Activated CD4-positive, alpha-beta T cell treated with anti-CD3 and anti-CD28 coated beads, Interleukin-2, amount 50 U/mL, for 48 hours (primary cell): ENCODE results near the gene TMC8.
A peak's percentile ranks its signal among the peaks of the same experiment; 100 is the strongest.

ENCODE experiments used
- DNase-seq, 2 experiments: peaks; one replicate each; pipeline ENCODE4 v3.0.0-alpha.2; 2020

Gene TMC8

DNA sequence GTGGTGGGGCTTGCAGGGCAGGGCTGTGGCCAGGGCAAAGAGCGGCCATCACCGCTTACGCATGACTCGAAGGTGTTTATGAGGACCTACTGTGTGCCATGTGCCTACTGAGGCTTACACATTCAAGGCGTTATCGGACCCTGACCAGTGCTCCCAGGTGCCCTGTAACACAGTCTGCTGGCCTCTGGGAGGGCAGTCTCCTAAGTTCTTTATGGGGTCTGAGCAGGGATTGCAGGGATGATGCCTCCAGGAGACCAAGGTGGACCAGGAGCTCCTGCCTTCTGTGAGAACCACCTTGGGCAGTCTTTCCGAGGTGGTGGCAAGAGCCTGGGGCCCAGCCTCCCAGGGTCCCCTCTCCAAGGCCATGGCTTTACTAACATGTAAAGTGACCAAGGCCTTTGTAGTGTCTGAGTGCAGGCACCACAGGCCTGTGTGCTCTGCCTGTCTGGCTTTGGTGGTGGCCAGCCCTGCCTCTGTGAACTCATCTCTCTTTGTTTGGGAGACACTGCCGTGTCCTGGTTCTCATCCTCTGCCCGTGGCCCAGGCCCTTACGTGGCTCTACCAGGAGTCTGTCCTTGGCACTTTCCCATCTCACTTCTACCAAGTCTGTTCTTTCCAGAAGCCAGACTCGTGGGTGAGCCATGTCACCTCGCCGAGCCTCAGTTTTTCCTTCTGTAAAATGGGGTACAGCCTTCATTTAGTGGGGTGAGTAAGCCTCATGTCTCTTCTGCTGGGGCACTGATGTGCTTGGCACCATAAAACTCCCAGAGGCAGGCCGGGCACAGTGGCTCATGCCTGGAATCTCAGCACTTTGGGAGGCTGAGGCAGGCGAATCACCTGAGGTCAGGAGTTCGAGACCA is 34.4 kb downstream of the TMC8 start:
- DNase-seq: no peak

DNA sequence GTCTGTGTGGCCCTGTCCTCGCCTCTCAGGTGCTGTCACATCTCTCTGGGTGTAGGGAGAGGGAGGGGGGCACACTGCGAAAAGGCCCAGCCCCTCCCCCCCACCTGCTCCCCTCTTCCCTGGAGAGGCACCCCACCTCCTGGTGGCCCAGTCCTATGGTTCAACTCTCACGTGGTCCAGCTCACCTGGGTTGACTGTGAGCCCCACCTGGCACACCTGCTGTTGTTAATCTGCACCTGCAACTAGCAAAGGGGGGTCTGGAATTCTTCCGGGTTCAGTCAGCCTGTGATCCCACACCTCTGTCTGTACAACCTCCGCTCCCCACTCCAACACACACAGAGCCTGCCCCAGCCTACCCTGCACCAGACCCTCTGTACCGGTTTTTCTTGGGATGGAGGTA is 35.8 kb downstream of the TMC8 start:
- no peak for DNase-seq

DNA sequence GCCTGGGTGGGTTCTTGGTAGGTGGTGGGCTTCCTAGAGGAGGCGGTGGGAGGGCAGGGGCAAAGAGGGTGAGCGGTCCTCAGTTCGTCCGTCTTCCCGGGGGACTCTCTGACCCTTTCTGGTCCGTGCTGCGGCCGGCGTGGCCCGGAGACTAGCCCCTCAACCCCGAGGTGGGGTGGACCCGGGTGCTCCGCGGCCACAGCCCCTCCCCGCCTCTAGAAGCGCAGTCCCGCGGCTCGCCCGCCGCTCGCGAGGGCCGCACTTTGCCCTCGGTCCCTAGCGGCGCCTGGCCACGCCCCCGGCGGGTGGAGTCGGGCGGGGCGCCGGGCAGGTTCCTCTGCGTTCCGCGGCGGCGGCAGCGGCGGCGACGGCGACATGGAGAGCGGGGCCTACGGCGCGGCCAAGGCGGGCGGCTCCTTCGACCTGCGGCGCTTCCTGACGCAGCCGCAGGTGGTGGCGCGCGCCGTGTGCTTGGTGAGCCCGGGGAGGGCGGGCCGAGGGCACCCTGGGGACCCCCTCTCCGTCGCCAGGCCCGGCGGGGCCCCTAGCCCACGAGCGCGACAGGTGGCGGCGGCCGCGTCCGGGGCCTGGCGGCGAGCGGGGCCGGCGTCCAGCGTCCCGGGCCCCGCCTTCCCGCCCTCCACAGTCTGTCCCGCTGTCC is 37.8 kb downstream of the TMC8 start, which contains the start of gene SYNGR2:
SYNGR2 (plus strand) TSS at position 340 of the 661 bp plus-strand sequence; CDS start at position 376, 36 bp downstream.
- peak; percentile 85 to 87 for DNase-seq

DNA sequence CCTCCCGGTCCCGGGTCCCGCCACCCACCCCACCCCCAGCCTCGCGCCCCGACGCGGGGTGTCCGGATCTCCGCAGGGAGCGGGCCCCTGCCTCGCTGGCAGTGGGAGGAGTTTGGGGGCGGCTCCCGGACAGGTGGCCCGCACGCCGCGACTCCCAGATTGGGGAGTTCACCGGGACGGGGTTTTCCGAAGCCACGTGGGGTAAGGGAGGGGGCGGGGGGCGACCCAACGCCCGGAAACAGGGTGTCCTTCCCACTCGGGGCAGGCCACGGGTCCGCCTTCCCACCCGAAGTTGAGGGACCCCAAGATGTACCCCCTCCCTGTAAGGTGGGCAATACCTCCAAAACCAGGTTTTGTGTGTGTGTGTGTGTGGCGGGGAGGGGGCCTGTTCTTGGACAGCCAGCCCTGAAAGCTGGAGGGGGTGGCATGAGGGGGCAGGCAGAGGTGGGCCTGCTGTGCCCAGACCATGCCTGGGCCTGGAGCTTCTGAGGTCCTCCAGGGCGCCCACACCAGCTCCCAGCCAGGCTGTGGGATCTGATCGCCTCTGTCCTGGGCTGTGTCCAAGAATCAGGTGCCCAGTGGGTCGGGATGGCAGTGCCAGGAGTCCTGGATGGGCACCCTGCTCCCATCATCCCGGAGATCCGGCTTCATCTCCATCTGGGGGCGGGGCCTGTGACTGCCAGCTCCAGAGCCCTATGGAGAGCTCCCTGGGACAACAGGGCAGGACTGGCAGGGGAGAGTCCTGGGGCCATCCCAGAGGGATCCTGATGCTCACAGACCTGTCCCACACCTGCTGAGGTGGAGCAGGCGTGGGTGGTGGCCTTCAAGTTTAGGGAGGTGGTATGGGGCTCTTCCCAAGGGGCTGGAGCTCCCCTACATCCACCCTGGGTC is 38.6 kb downstream of the TMC8 start:
- peak; percentile 67 to 74 for DNase-seq

DNA sequence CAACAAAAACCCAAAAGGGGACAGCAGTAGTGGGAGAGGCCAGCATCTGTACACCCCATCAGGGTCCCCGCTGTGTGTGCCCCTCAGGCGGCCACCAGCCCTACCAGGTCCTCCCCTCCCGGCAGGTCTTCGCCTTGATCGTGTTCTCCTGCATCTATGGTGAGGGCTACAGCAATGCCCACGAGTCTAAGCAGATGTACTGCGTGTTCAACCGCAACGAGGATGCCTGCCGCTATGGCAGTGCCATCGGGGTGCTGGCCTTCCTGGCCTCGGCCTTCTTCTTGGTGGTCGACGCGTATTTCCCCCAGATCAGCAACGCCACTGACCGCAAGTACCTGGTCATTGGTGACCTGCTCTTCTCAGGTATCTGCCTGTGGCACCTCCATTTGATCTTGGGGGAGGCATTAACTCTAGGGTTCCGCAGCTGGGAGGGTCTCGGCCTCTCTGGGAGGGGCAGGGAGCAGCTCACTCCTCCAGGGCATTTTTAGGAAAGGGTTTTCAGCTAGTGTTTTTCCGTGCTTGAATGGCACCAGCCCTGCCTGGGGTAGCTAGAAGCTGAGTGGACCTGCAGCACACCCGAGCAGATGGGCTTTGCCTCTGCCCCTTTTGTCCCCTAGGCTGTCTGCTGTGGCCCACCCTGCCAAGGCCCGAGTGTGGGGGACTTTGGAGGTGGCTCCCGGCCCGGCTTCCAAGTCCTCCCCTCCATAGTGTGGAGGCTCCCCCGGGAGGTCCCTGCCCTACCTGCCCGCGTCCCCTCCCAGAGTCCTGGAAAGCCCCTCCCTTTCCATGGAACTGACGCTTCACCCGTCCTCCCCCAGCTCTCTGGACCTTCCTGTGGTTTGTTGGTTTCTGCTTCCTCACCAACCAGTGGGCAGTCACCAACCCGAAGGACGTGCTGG is 40.4 kb downstream of the TMC8 start:
- DNase-seq: peak in 1 of 2 experiments; percentile 18

DNA sequence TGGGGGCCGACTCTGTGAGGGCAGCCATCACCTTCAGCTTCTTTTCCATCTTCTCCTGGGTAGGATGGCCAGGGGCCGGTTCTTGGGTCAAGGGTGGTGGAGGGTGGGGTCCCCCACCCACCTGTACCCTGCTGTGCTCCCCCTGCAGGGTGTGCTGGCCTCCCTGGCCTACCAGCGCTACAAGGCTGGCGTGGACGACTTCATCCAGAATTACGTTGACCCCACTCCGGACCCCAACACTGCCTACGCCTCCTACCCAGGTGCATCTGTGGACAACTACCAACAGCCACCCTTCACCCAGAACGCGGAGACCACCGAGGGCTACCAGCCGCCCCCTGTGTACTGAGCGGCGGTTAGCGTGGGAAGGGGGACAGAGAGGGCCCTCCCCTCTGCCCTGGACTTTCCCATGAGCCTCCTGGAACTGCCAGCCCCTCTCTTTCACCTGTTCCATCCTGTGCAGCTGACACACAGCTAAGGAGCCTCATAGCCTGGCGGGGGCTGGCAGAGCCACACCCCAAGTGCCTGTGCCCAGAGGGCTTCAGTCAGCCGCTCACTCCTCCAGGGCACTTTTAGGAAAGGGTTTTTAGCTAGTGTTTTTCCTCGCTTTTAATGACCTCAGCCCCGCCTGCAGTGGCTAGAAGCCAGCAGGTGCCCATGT is 41.1 kb downstream of the TMC8 start:
- DNase-seq: peak in 1 of 2 experiments; percentile 13

DNA sequence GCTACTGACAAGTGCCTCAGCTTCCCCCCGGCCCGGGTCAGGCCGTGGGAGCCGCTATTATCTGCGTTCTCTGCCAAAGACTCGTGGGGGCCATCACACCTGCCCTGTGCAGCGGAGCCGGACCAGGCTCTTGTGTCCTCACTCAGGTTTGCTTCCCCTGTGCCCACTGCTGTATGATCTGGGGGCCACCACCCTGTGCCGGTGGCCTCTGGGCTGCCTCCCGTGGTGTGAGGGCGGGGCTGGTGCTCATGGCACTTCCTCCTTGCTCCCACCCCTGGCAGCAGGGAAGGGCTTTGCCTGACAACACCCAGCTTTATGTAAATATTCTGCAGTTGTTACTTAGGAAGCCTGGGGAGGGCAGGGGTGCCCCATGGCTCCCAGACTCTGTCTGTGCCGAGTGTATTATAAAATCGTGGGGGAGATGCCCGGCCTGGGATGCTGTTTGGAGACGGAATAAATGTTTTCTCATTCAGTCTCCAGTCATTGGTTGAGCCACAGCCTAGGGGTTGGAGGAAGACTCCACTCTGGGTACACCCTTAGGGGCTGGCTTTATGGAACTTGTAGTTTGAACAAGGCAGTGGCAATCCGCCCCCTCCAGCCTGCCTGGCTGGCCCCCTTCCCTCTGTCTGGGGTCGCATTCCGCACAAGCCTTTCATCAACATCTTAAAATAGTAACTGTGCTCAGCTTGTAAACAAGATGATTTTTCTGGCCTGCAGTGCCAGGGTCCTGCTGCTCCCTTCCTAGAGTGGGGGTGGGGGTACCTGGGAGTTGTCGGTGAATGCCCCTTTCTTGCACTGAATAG is 41.9 kb downstream of the TMC8 start:
- DNase-seq: peak in 1 of 2 experiments; percentile 19

DNA sequence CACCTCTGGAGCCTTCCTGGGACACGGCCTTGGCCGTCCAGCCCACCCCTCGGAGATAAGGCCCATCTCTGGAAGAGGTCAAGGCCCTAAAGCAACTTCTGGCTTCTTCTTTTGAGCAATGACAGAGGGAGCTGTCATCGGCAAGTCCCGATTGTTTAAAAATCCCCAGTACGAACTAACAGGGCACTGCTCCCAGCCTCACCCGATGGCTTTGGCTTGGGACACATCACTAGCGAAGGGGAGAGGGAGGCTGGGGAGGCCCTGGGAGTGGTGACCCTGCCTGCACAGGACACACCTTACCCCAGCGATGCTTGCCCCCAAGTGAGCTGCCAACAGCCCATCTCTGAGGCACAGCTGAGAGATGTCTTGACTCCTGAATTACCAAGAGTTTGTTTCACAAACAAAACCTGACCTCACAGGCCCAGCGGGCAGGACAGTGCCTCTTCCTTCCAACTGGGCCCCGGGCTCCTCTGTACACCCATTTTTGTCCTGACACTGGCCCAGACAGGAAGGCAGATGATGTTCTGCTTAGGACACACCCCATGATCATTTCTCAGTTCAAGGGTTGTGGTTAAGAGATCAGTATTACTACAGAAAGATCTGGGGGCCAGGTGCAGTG is 42.6 kb downstream of the TMC8 start:
- peak in 1 of 2 experiments; percentile 21 for DNase-seq

DNA sequence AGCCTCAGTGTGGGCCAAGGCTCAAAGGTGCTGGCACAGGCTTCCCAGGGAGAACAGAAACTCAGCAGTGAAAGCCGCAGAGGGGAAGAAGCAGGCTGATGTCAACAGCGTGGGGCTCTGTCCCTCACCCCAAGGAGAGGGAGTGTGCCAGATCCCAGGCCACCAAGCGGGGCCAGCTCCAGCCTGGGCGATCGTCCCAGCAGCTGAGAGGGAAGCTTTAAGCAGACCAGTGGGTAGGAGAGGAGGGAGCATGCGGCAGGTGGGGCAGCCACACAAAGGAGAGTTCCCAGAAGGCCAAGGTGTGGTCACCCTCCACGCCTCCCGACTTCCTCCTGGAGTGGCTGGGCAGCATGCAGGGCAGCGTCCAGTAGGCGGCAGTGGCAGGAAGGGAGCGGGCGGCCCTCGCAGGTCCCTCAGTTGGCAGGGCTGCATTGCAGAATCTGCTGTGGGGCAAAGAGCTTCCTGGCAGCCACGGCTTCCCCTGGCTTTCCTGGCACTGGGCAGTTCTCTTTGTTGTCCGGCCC is 43.8 kb downstream of the TMC8 start:
- DNase-seq: no peak

DNA sequence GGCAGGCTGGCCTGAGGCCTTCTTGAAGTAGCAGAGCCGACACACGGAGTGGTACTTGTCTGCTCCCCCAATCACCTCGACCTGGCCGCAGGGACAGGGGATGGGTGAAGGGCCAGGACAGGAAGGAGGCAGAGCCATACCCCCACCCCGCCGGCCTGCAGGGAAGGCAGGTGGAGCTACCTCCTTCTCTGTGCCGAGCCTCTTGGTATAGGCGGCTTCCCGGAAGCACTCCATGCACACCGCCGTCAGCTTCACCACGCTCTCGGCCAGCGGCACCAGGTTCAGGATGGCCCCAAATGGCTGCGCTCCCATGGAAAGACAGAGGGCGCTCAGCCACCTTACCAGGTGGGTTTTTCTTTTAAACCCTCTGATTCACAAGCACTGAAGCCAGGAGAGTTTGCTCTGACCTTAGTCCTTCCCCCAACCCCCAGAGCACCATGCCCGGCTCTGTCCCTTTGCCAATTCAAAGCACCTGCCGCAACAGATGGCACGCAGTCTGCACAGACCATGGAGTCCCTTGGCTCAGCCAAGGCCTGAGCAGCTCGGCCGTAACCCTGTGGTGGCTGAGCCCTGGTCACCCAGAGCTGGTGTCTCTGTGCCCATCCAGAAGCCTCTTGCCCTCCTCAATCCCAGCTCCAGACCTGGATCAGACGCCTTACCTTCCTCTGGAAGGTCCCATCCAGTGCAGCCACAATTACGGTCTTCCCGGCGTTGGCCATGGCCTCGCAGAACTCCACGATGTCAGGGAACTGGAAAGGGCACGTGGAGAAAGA is 44.5 kb downstream of the TMC8 start:
- DNase-seq: no peak

DNA sequence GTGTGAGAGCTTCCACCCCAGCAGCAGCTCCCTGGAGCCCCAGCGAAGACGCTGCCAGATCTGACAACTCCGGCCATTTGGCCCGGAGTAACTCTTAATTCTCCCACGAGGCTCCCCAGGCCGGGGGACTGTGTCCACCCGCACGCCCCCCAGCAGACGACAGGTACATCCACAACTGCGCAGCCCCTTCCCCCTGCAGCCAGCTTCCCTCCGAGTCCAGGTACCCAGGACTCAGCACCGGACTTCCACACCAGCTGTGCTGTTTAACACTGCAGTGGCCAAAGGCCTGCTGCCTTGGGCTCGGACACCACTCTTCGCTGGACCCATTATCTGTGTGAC is 45.0 kb downstream of the TMC8 start:
- DNase-seq: no peak

DNA sequence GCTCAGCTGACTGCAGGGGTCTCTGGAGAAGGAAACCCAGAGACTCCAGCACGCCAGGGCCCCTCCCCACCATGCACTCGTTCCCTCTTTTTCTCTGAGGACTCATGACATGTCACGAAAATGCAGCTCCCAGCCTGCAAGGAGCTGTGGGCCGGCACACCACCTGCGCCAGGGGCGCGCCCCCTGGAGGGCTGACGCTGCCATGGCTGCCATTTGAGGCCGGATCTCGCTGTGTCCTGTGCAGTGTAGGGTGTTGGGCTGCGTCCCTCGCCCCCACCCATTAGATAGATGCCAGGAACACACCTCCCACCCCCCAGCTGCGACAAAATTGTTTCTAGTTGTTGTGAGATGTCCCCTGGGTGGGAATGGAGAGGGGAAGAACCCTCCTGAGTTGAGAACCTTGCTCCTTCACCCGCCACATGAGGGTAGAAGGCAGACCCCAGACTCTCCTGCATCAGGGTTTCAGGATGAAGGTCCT is 46.0 kb downstream of the TMC8 start:
- DNase-seq: peak; percentile 77 to 83

DNA sequence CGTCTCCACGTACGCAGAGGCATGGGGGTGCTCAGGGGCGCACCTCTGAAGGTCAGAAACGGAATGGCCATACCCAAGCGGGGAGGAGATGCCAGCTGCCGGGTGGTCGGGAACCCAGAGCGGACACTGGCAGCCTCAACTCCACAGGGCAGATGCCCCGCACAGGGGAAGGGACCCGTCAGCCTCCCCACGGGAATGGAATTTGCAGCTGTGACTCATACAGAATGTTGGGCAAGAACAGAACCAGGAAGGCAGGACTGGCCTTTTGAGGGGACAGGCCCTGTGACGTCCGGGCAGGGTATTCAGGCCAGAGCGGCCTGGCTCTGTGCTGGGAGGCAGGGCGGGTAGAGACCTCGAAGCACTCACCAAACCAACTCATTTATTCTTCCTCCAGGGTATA is 48.8 kb downstream of the TMC8 start:
- DNase-seq: no peak

DNA sequence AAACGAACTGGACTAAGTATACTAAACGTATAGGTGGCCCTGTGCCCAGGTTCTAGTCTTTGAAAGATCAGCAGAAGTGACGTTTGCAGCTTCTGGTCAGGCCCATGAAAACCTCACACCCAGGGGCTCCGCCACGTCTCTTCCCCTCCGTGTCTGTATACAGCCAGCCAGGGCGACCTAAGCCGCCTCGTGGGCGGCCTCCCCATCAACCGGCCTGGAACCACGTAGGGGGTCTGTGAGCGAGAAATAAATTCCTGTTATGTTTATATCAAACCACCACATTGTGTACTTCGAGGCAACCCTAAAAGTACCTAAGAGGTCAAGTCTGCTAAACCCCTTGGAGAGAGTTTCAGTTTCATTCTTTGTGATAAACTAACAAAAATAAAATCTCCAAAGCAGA is 49.5 kb downstream of the TMC8 start:
- no peak for DNase-seq

DNA sequence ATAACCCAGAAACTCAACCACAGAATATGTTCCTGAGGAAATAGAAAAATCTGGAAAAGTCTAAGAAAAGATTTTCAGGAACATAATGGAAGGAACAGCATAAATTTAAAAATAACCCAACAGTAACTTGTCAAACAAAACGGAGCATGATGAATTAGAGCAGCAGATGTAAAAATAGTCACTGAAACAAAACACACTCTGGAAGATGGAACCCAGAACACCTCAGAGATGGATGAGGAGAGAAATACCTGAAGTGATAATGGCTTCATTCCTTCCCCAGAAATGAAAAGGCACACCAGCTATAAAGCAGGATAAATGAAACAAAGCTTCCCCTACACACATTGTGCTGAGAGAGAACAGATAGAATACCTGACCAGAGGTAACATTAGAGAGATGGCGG is 49.9 kb downstream of the TMC8 start:
- no peak for DNase-seq

DNA sequence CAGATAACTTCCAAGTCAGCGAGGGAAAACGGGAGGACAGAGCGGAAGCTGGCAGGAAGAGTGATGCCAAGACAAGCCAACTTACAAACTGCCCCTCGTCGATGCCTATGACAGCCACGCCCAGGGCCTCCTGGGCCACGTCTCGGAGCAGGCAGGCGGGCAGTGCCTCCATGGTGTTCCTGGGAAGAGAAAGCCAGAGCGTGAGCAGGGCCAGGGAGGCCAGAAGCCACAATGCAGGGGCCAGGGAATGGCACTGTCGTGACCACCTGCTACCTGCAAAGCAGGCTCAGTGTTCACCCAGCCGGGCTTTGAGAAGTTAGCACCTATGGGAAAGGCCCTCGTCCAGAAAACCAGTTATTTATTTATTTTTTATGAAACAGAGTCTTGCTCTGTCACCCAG is 51.9 kb downstream of the TMC8 start:
- DNase-seq: no peak

DNA sequence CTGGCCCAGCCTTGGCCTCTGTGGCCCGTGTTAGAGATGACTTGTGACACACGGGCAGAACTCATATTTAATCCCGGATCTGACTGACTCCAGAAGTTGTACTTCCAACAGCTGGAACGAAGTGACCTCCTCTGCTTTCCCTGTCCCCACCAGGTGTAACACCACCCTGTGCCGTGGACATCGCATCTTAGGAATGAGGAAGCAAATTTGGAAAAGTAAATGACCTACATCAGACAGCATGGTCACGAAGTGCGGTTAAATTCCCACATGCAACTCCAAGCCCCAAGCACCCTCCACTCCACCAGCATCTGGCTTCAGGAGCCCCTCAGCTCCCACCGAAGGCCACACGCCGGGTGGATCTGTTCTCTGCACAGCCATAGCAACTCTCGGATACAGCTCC is 53.3 kb downstream of the TMC8 start:
- no peak for DNase-seq

DNA sequence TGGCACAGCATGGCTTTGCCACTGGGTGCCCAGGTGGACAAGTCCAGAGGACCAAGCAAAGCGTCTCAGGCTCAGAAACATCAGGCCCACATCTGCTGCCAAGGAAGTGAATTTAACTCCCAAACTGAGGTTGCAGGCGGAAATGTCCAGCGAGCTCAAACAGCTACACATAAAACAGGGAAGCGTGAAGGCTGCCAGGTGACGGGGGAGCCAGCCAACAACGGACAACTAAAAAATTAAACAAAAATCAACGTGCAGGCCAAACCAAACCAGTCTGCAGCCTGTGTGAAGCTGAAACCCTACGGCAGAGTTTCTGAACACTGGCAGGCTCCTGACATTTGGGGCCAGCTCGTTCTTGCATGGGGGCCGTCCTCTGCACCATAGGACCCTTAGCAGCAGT is 53.8 kb downstream of the TMC8 start:
- DNase-seq: no peak

DNA sequence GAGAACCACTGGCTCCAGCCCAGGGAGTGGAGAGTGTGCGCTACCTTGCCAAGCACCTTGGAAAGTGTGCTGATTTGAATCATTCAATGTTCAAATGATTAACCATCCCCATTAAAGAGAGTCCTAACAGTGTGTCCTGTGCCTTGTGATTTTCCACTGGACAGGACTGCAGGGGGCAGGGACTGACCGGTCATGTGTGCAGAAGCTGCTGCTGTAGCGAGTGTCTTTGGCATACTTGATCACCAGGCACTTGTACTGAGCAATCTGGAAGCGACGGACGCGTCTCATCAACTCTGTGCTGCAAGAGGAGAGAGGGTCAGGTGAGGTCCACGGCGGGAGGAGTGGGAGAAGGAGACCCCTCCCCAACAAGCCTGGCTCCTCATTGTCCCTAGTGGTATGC is 54.3 kb downstream of the TMC8 start:
- DNase-seq: no peak
